Measurements from ENCODE around the gene PRODH2.

- no peak for TF ChIP-seq POLR2A (IDR thresholded peaks at IDR 0.05; ENCODE audit: borderline replicate concordance, extremely low read depth, insufficient read depth, insufficient read length)
- no peak for TF ChIP-seq REST (IDR thresholded peaks at IDR 0.05; ENCODE audit: low read depth)
- no peak for TF ChIP-seq CEBPB (IDR thresholded peaks at IDR 0.05; ENCODE audit: low read depth)
- TF ChIP-seq POLR2AphosphoS5 (IDR thresholded peaks at IDR 0.05; ENCODE audit: low read depth, low read length) = no peak
- no peak for TF ChIP-seq TCF7L2 (IDR thresholded peaks at IDR 0.05; ENCODE audit: borderline replicate concordance, extremely low read depth, insufficient read depth, insufficient read length)
- TF ChIP-seq SP1 (IDR thresholded peaks at IDR 0.05; ENCODE audit: low read depth) = no peak
- TF ChIP-seq CTCF (IDR thresholded peaks at IDR 0.05 in 2 of 3, conservative IDR thresholded peaks at IDR 0.05 in 1 of 3; ENCODE audit: borderline replicate concordance in 1 of 3, insufficient read depth in 1 of 3, low read depth in 2 of 3, low read length in 2 of 3) = no peak
- TF ChIP-seq YY1 (IDR thresholded peaks at IDR 0.05; ENCODE audit: extremely low read depth, insufficient replicate concordance, low read depth, low read length) = no peak
- TF ChIP-seq FOSL1 (IDR thresholded peaks at IDR 0.05; ENCODE audit: low read depth) = no peak
- no peak for TF ChIP-seq ATF3 (IDR thresholded peaks at IDR 0.05)
- TF ChIP-seq ZBTB33 (IDR thresholded peaks at IDR 0.05; ENCODE audit: extremely low read depth, insufficient replicate concordance, low read length) = no peak
- no peak for TF ChIP-seq ZFX (IDR thresholded peaks at IDR 0.05)
Observed at GRCh38 chr19:35760711-35761349, 51.8 kb downstream of the PRODH2 start.
